ENCODE measurements around the gene NRL.

The NRL gene

DNA sequence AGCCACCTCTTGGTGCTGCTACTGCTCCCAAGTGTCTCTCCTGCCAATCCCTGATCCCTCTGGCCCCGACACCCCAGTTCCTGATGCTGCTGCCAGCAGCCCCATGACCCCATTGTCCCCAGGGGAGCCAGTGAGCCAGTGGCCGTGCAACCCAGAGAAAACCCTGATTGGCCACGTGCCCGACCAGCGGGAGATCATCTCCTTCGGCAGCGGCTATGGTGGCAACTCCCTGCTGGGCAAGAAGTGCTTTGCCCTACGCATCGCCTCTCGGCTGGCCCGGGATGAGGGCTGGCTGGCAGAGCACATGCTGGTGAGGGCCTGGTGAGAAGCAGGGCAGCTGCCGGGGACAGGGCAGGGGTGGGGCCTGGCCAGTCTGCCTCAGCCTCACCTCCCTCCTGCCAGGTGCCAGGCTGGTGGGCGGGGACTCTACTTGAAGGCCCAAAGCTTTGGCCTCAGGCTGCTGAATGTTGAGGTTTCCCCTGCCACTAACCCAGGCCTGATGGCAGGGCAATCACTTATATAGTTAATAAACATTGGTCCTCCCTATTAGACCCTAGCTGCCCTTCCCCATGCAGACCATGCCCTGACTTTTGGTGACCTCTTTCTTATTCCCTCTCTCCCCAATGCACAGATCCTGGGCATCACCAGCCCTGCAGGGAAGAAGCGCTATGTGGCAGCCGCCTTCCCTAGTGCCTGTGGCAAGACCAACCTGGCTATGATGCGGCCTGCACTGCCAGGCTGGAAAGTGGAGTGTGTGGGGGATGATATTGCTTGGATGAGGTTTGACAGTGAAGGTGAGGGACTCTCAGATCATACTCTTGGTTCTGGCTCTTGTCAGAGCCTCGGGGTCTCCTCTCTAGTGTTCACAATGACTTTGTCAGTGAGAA, 15.6 kb downstream of the NRL start:
- peak in 6 of 14 donors; percentile 5 to 31 (median 16) for DNase-seq

DNA sequence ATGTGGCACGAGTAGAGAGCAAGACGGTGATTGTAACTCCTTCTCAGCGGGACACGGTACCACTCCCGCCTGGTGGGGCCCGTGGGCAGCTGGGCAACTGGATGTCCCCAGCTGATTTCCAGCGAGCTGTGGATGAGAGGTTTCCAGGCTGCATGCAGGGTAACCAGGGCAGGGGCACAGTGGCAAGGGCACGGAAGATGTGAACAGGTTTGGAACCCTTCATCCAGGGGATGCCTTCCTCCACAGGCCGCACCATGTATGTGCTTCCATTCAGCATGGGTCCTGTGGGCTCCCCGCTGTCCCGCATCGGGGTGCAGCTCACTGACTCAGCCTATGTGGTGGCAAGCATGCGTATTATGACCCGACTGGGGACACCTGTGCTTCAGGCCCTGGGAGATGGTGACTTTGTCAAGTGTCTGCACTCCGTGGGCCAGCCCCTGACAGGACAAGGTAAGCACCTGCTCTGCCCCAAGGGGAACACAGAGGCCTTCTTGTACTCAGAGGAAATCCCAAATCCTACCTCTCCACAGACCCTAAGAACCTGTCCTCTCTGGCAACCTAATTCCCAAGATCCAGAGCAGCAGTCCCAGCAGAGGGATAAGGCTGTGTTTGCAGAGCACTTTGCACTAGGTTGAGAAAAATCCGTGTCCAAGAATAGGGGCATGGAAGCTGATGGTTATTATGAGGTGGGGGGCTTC, 16.4 kb downstream of the NRL start:
- DNase-seq = no peak

DNA sequence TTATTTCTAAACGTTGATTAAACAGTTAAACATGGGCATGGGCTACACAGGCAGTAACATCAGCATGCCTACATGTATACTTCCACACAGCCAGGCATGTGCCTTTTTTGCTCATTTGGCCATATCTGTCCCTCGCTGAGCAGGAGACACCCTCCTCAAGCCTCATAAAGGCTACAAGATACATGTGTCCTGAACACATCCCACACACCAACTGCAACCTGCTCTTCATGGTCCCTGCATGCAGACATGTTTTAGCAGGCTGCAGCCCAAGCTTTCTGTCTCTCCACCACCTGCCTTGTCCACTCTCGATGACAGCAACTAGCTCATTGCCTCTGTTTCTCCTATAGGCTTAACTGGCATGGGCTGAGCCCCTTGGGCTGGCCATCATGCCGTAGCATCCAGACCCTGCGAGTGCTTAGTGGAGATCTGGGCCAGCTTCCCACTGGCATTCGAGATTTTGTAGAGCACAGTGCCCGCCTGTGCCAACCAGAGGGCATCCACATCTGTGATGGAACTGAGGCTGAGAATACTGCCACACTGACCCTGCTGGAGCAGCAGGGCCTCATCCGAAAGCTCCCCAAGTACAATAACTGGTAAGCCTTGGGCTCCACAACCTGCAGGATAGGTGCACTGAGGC, 18.1 kb downstream of the NRL start:
- no peak for DNase-seq

DNA sequence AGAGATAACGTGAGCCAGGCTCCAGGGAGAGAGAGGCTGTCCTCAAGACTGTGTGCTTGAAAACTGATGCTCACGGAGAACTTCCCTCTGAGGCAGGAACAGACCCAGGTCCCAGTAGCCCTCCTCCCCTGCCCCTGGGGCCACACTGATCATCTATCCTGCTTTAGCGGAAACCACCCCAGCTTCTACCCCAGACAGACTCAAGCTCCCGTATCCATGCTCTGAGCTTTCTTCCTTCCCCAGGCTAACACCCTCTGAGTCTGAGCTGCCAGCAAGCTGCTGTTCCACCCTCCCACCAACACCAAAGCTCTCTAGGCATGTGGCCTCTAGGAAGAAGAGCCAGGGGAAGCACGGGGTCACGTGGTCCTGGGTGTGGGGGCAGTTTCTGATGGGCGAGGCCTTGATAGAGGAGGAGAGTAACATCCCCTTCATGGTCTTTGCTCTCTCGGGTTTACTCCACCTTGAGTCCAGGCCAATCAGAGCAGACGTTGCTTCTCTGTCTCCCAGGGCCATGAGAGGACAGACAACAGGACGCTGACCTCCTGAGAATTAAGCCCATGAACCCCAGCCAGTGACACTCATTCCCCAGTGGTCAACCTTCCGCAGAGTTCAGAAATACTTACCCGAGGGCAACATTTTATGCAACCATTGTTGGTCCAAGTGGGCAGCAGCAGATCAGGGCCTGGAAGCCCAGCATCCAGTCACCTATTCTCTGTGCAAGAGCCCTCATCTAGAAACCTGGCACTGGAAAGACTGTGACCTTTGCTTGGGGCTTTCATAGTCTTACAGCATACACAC, 19.3 kb downstream of the NRL start:
- DNase-seq = peak in 6 of 14 donors; percentile 14 to 47 (median 34)

DNA sequence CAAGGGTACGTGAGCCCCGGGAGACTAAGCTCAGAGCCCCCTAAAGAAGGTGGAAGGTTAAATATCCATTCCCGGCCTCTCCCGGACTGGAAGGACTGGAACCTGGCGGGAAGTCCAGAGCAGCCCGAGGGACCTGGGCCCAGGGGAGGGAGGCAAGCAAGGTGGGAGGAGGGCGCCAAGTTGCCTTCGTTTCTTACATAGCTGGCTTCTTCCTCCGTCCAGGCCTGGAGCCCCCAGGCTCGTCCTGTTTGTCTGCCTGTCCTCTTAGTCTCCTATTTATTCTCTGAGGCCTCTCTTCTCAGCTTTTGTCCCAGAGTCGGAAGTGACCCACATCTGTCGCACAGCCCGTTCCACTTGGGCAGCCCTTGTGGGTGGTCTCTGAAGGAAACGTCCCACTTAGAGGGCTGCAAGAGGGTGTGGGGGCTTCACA, 19.9 kb downstream of the NRL start:
- DNase-seq = peak in 3 of 14 donors; percentile 30 to 52 (median 41)

DNA sequence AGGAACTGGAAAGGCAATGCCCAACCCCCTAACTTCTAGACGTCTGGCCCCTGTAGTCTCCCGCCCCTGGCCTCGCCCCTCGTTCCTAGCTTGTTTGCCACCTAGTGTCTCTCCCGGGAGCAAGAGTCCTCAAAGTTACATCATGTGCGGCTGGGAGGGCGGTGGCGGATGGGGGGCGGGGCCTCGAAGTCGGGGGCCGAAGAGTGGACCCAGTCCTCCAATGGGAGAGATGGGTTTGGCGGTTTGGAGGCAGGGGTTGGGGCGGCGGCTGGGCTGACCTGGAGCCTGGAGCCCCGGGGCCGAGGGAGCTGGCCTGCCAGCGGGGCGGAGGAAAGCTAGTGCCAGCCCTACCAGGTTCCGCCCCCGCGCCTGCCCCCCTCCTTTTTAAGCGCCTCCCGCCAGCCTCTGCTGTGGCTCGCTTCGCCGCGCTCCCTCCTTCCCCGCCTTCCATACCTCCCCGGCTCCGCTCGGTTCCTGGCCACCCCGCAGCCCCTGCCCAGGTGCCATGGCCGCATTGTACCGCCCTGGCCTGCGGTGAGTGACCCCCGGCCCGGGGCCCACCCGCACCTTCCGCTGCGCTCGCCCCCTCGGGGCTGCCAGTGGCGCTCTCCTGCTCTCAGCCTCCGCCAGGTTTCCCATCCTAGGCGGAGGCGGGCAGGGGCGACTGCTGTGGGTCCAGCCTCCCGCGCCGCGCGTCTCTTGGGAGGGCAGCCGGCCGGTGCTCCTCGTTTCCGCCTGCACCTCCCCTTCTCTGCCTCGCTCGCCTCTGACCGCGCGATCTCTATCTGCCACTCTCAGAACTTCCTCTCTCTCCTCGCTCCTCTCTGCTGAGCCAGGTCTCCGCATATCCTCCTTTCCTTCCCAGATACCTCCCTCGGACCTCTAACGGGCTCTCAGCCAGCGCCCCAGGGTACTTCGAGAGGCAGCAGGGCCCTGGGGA, 20.6 kb downstream of the NRL start, which contains the start of gene PCK2:
Gene PCK2 (plus strand): TSS at position 411 of the 940 bp plus-strand sequence. CDS start 95 bp downstream, at position 506.
- peak in 13 of 14 donors; percentile 48 to 85 (median 71) for DNase-seq

DNA sequence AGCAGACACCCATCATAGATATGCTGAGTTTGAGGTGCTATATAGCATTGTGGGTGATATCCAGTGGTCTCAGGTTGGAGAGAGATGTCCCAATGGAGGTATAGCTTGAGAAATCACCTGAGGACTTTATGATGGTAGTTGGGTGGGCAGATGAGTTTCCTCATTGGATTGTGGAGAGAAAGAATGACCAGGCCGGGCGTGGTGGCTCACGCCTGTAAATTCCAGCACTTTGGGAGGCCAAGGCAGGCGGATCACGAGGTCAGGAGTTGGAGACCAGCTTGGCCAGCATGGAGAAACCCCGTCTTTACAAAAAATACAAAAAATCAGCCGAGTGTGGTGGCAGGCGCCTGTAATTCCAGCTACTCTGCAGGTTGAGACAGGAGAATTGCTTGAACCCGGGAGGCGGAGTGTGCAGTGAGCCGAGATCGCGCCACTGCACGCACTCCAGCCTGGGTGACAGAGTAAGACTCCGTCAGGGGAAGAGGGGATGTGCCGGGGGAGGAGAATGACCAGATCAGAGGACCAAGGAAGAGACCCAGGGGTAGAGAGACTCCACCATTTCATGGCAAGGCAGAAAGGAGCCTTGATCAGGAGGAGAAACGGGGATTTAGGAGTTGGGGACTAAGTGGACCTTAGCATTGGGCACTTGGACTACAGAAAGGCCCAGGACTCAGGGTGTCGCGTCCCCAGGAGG, 21.4 kb downstream of the NRL start:
- DNase-seq = no peak

DNA sequence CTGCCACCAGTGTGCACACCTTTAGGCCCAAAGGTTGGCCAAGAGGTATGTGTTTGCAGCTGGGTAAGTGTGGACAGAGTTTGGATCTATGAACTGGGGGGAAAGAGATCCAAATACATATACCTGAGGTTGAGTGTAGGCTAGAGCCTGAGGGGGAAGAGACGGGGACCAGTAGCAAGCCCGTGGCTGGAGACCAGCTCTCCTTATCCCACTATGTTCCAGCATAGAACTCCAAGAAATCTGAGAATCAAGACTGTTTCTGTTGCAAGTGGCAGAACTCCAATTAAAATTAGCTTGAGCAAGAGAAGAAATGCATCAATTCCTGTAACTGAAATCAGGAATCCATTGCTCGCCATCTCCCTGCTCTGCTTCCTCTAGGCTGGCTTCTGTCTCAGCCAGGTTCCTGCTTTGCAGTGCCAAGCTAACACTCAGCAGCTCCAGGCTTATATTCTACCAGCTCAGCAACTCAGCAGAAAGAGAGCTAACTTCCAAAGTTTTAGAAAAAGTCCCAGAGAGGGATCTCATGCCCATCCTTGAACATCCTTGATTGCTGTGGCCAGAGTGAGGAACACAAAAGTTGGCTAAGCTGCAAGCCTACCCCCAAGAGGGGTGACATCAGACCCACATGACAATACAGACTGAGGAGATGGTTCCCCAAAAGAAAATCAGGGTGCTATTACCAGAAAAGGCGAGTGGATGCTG, 22.1 kb downstream of the NRL start:
- no peak for DNase-seq

DNA sequence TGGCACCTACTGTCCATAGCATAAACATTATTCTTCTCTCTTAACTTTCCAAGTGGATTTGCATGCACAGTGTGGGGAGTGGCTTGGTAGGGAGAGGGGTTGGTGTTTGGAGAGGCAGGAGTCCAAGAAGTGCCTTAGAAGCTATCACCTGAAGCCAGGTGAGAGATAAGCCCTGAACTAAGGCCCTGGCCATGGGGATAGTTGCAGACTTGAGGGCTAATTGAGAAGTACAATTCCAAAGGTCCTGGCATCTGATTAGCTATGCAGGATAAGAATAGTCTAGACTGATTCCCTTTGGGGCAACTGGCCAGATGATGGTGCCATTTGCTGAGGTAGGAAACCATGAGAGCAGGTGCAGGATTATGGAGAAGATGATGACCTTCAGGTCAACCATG, 22.6 kb downstream of the NRL start:
- no peak for DNase-seq

DNA sequence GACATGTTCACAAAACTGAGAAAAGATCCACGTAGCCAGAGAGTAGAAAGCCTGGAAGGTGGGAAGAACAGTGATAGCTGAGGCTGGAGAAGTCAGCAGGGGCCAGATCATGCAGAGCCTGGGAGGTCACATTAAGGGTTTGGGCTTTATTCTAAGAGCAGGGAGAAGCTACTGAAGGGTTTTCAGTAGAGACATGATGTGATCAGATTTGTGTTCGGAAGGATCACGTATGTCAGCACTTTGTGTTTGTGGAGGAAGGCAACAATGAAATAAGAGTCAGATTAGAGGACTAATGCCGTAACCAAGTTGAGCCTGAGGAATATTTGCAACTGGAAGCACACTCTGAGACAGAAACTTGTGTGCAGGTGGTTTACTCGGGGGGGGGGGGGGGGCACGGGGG, 24.9 kb downstream of the NRL start:
- no peak for DNase-seq

DNA sequence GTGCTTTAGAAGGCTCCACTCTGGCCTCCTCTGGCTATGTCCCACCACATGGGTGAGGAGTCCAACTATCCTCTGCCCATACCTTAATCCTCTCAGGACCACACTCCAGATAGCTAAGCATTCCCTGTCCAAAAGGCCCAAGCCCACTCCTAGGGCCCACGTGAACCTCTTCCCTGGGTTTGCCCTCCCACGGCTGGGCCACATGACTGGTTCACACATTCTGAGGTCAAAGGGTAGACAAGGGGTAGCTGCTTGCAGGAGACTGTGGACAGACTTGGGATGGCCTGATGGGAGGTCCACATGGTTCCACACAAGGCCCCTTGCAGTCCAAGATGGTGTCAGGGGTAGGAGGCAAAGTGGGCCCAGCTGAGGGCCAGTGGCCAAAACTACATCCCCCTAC, 26.7 kb downstream of the NRL start:
- DNase-seq = no peak

DNA sequence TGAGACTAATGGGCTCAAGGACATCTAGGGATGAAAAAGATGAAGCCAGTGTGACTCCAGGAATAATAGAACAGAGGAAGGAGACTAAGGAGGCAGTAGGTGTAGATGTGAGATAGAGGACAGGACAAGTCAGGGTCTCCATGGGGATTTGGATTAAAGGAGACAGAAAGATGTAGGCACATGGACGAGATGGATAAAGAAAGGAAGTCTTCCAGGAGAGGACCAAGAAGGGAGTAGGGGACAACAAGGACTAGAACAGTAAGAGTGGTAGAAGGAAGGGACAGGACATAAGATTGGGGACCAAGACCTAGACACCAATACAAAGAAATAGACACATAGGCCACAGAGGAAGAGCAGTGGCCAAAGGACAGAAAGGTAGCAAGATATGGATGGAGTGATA, 27.7 kb downstream of the NRL start:
- DNase-seq = no peak

DNA sequence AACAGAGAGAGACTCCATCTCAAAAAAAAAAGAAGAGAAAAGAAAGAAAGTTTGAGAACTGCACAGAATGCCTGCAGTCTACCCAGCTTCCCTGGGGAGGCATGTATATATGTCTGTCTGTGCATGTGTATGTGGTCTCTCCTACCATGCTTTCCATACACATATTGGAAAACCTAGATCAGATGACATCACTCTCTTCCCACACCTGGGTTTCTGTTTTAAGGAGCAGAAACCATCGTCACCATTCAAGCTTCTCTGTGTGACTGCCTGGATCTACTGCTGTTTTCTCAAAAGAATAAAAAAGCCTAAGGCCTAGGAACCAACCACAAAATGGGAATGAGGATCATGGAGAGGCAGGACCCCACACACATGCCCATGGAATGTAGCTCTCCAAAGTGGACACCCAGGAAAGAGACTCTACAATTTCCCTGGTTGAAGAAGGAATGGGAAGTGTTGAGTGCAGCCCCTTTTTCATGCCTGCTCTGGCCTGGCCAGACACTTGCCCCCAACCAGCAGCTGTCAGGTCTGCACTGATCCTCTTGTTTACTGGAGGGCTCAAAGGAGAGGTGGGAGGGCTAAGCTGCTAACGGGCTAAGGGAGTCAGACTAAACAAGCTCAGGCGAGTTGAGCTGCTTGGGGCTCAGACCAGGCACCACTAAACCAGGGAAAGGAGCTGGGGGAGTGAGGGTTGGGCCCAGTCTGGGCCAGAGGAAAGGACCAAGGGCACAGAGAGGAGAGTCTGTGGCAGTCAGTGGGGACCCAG, 28.4 kb downstream of the NRL start:
- DNase-seq = no peak

DNA sequence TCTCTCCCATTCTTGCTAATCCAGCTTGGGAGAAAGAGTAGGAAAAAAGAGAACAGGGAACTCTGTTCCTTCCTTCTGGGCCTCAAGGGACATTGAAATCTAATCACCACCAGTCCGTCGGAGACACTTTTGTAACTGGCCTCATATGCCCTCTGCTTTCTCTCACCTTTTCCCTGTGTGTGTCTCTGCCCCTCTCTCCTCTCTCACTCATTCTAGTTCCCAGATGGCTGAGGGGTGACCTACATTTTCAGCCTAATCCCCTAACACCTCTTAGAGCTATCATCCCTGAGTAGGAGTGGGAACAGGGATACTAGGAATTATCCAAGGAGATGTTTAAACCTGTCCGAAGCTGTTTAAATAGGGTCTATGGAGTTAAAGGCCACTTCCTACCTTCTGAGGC, 29.5 kb downstream of the NRL start:
- DNase-seq = no peak

DNA sequence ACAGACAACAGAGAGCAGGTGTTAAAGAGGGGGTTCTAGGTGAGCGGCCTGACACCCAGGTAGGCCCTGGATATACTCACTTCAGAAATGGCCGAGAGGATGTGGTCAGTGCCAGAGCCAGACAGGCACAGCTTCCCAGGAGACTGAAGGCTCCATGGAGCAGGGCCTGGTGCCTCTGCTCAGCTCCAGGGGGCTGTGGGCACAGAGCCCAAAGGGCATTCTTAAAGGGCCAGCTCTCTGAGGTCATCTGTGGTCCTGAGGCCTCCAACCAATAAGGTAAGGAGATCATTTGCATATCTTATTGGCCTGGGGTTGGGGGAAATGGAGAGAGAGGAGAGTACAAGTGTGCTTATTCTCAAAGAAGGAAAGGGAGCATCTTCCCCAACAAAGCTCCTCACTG, 30.3 kb downstream of the NRL start:
- no peak for DNase-seq

DNA sequence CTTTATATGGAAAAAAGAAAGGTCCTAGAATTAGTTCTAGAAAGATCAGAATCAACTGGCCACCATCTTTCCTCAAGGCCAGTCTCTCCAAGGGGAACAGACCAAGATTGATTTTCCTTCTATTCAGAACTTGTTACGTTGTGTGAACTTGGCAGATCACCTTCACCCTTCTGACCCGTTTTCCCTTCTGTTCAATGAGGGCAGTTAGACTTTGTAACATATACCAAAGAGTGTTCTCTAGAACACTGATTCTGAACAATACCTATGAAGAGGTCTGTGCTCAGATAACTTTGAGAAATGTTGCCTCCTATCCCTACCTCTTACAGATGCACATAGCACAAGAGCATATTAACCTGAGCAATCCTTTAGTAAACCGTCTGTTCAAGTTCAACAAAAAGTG, 31.3 kb downstream of the NRL start:
- DNase-seq = no peak

DNA sequence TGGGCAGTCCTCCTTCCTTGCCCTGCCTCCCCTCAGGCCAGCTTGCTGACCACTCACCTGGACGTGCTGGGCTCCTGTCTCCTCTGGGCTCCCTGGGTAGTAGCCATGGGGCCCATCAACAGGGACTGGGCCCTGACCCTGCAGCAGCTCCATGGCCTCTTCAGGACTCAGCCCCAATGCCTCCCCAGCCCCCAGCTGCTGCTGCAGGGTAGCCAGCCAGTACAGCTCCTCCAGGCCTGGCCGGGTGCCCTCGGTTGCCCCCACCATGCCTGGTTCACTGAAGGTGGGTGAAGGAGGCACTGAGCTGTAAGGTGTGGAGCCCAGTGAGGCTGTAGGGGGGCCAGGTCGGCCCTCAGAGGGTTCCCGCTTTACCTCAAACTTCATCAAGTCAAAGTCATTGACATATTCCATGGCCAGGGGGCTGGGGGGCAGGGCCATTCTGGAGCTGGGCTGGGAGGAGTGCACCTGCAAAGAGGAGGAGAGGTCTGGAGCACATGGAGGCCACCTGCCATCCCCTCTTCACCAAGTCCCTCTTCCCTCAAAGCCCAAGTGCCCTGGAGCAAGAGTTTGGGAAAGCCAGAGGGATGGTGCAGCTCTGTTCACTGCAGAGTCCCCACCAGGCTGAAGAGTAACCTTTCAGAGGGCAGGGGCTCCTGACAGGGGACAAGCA, 32.2 kb downstream of the NRL start:
- no peak for DNase-seq

DNA sequence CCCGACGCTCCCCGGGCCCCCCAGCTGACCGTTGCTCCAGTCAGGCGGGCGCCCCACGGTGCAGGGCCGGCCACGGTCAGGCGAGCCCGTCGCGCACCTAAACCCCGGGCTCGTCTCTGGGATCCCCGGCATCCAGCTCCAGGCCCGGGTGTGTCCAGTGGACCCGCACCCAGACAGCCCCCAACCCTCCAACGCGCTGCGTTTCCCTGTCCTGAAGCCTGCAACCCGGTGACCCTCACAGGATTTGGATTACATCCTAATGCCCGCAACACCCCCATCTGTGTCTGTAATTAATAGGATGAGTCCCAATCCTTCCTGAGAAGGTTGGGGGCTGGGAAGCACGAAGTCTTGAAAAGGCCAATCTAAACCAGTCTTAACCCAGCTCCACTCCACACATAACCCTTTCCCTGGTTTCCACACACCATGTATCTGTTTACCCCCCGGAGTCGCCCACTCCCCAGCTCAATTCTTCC, 33.0 kb downstream of the NRL start:
- DNase-seq = peak in 1 of 14 donors; percentile 35

Measured in C1 segment of cervical spinal cord (tissue), 14 donors.